Adipocyte (in vitro differentiated cells): ENCODE data around the gene GSTM2.

Experiments
- DNase-seq: peaks from one replicate; pipeline ENCODE4 v3.0.0-alpha.2; 2015; ENCODE audit warnings: low read depth
- H3K27me3 ChIP-seq: replicated peaks from 2 replicates; pipeline ENCODE4 v1.7.0; 2013; ENCODE audit warnings: mild to moderate bottlenecking, low read length, moderate library complexity; ENCODE audit not compliant: control insufficient read depth, insufficient read depth
- H3K36me3 ChIP-seq: 2 replicates; pipeline ENCODE4 v1.7.0; 2013; ENCODE audit warnings: low read length, mild to moderate bottlenecking, moderate library complexity; ENCODE audit not compliant: control insufficient read depth, insufficient read depth, severe bottlenecking
- H3K4me1 ChIP-seq: 2 replicates; pipeline ENCODE4 v1.7.0; 2013; ENCODE audit warnings: mild to moderate bottlenecking, low read length, moderate library complexity; ENCODE audit not compliant: control insufficient read depth, insufficient read depth
- H3K4me3 ChIP-seq: 2 replicates; pipeline ENCODE4 v1.7.0; 2013; ENCODE audit warnings: mild to moderate bottlenecking, low read length, moderate library complexity
- H3K9ac ChIP-seq: 2 replicates; pipeline ENCODE4 v1.7.0; 2013; ENCODE audit warnings: mild to moderate bottlenecking, low read length, moderate library complexity
- H3K9me3 ChIP-seq: 2 replicates; pipeline ENCODE4 v1.7.0; 2013; ENCODE audit warnings: mild to moderate bottlenecking, low read length, moderate library complexity; ENCODE audit not compliant: control insufficient read depth

GSTM2 gene

DNA sequence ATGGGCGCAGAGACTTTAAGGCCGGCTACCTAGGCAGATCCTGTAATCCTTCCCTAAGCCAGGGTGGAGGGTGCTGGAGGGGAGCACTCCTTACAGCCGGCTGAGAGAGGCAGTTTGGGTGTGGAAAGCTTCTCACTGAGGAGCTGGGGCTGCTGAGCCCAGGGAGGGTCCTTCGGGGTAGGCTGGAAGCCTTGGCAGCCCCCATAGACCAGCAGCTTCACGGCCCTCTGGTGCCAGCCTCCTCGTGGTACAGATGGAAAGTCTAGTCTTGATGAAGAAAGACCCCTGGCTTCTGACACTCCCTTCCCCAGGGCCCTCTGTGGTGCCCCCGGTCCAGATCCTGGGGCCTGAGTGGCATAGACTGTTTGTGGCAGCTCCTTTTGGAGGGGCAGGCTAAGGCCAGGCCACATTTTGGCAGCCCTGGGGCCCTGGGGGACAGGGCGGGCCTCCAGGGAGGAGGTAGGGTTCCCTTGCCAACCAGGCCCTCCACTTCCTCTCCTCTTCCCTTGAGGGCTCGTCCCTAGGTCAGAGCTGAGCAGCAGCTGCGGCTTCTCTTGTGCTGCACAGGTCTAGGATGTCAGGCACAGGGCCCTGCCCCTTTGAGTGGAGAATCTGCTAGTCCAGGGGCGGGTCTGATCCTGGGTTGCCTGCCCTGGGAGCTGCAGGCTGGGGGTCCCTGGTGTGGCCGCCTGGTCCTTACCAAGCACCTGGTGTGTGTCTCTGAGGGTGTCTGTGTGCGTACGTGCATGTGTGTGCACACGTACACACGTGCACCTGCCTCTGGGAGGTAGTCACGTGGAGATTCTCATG is 43.5 kb upstream of the GSTM2 start:
- Histone ChIP-seq H3K9me3 (no peaks in the 10 kb centered on the region), H3K9ac (peak overlapping the region; percentile 64), H3K4me3 (peak overlapping the region; percentile 66), H3K27me3 (no peaks in the 10 kb centered on the region), H3K4me1 (peaks cover 41% of the 10 kb centered on the region), H3K36me3 (peaks cover 30% of the 10 kb centered on the region)
- DNase-seq, result no peak

DNA sequence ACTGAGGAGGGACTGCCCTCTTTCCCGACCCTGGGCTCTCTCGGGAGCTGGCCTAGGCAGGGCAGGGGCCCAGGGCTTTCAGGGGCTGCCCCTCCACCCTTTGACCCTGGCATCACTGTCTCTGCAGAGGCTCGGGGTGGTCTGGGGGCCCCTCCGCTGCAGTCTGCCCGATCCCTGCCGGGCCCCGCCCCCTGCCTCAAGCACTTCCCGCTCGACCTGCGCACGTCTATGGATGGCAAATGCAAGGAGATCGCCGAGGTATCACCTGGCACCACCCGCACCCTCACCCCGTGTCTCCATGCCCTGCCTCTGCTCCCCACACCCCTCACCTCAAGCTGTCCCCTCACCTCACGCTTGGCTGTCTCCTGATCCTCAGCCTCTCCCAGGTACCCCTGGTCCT is 42.7 kb upstream of the GSTM2 start:
- H3K4me1 ChIP-seq, result peaks cover 40% of the 10 kb centered on the region
- H3K36me3 ChIP-seq, result peaks cover 35% of the 10 kb centered on the region
- H3K4me3 ChIP-seq, result no peak overlapping the region
- no peak overlapping the region for H3K9ac ChIP-seq
- H3K27me3 ChIP-seq, result no peaks in the 10 kb centered on the region
- DNase-seq, result no peak
- no peaks in the 10 kb centered on the region for H3K9me3 ChIP-seq

DNA sequence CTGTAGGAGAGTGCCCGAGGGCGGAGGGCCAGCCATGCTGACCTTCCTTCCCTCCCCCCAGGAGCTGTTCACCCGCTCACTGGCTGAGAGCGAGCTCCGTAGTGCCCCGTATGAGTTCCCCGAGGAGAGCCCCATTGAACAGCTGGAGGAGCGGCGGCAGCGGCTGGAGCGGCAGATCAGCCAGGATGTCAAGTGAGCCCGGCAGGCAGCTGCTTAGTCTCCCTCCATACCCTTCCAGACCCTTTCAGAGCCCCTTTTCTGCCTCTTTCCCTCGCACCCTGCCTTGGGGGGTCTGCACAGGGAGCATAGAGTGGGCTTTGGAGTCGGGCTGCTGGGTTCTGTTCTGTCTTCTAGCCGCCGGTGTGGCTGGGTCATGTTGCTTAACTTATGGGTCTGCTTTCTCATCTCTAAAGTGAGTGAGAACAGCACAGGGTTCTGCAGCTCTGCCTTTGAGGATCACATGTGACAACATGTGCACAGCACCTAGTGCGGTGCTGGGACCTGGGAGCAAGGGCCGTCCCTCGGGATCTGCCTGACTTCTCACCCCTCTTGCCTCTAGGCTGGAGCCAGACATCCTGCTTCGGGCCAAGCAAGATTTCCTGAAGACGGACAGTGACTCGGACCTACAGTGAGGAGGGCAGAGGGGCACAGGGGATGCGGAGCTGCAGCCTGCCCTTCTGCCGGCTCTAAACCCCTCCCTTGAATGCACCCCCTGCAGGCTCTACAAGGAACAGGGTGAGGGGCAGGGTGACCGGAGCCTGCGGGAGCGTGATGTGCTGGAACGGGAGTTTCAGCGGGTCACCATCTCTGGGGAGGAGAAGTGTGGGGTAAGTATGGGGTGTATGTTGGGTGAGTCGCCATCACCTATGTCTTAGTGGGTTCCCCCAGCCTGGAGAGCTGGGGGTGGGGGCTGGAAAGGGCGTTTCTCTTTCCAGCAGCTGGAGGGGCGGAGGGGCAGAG is 42.0 kb upstream of the GSTM2 start:
- no peak overlapping the region for H3K9ac ChIP-seq
- H3K4me3 ChIP-seq, result no peak overlapping the region
- no peaks in the 10 kb centered on the region for H3K9me3 ChIP-seq
- DNase-seq, result no peak
- no peaks in the 10 kb centered on the region for H3K27me3 ChIP-seq
- H3K36me3 ChIP-seq, result peaks cover 39% of the 10 kb centered on the region
- H3K4me1 ChIP-seq, result peaks cover 40% of the 10 kb centered on the region

DNA sequence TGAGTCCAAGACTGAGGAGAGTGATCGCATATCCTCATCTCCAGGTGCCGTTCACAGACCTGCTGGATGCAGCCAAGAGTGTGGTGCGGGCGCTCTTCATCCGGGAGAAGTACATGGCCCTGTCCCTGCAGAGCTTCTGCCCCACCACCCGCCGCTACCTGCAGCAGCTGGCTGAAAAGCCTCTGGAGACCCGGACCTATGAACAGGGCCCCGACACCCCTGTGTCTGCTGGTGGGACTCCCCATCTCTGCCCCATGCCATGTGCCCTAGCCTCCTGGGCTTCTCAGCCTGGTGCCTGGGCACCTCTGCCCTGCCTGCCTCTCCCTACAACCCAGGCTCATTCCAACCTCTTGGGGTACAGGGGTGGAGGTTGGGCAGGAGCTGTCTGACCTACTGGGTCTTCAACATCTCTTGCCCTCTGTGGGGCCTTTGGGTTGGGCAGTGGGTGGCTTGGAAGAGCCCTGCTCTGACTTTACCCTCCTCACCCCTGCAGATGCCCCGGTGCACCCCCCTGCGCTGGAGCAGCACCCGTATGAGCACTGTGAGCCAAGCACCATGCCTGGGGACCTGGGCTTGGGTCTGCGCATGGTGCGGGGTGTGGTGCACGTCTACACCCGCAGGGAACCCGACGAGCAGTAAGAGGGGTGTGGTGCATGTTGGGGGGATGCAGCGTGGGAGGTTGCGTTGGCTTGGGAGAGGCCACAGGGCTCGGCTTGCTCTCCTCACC is 41.0 kb upstream of the GSTM2 start:
- H3K27me3 ChIP-seq, result no peaks in the 10 kb centered on the region
- H3K36me3 ChIP-seq, result peaks cover 49% of the 10 kb centered on the region
- H3K9me3 ChIP-seq, result no peaks in the 10 kb centered on the region
- DNase-seq, result no peak
- no peak overlapping the region for H3K9ac ChIP-seq
- no peak overlapping the region for H3K4me3 ChIP-seq
- peaks cover 35% of the 10 kb centered on the region for H3K4me1 ChIP-seq

DNA sequence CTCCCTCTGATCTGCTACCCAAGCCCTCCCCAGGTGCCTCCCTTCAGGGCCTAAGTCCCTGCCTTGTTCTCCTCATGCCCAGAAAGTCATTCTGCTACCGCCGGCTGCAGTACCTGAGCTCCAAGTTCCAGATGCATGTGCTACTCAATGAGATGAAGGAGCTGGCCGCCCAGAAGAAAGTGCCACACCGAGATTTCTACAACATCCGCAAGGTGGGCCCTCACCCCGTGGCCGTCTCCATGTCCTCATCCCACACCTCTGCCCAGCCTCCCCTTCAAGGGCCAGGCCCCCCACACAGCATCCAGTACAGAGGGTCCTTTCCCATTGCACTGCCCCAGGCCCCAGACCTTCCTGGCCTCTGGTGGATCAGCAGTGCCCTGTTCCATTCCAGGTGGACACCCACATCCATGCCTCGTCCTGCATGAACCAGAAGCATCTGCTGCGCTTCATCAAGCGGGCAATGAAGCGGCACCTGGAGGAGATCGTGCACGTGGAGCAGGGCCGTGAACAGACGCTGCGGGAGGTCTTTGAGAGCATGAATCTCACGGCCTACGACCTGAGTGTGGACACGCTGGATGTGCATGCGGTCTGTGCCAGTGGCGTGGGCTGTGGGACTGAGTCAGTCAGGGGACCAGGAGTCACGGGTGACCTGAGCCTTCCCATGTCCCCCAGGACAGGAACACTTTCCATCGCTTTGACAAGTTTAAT is 40.0 kb upstream of the GSTM2 start:
- Histone ChIP-seq H3K9ac (no peak overlapping the region), H3K4me1 (peaks cover 25% of the 10 kb centered on the region), H3K27me3 (no peaks in the 10 kb centered on the region), H3K4me3 (no peak overlapping the region), H3K36me3 (peaks cover 50% of the 10 kb centered on the region), H3K9me3 (no peaks in the 10 kb centered on the region)
- DNase-seq, result no peak

DNA sequence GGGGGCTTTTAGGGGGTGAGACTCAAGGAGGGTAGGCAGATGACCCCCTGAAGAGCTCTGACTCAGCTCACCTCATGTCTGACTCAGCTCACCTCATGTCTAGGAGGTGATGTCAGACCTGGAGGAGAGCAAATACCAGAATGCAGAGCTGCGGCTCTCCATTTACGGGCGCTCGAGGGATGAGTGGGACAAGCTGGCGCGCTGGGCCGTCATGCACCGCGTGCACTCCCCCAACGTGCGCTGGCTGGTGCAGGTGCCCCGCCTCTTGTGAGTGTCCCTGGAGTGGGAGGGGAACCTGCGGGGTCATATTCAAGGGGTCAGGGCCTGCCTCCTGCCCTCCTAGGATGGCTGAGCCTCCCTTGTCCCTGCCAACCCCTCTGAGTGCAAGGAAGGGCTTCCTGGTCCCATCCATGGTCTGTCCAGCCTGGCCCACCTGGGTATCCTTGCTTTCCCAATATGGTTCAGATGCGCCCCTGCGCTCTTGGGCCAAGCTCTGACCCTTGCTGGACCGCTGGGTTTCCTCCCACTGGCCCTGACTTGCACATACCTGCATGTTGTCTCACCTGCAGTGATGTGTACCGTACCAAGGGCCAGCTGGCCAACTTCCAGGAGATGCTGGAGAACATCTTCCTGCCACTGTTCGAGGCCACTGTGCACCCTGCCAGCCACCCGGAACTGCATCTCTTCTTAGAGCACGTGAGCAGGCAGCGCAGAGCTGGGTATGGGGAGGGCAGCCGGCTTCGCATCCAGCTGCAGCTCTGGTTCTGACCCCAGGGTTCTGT is 39.1 kb upstream of the GSTM2 start:
- Histone ChIP-seq H3K9me3 (no peaks in the 10 kb centered on the region), H3K4me1 (peaks cover 16% of the 10 kb centered on the region), H3K9ac (no peak overlapping the region), H3K27me3 (no peaks in the 10 kb centered on the region), H3K36me3 (peaks cover 50% of the 10 kb centered on the region), H3K4me3 (no peak overlapping the region)
- no peak for DNase-seq

DNA sequence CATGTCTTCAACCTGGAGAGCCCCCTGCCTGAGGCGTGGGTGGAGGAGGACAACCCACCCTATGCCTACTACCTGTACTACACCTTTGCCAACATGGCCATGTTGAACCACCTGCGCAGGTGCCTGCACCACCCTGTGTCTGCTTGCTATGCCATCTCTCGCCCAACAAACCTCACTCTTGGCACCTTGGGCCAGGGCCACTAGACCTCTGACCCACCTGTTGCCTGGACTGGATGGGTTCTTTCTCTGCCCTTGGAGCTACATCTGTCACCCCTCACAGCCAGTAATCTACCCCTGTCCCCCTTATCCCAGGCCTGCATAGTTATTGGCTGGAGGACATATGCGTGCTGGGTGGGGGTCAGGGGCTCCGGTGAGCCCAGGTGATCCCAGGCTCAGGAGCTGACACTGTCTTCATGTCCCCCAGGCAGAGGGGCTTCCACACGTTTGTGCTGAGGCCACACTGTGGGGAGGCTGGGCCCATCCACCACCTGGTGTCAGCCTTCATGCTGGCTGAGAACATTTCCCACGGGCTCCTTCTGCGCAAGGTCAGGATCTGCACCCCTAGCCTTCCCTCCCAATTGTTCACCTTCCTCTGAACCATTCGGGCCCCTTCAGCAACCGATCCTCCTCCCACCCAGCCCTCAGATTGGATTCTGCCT is 38.4 kb upstream of the GSTM2 start:
- Histone ChIP-seq H3K27me3 (no peaks in the 10 kb centered on the region), H3K9me3 (no peaks in the 10 kb centered on the region), H3K4me3 (no peak overlapping the region), H3K9ac (no peak overlapping the region), H3K36me3 (peaks cover 50% of the 10 kb centered on the region), H3K4me1 (peaks cover 8% of the 10 kb centered on the region)
- DNase-seq, result no peak

DNA sequence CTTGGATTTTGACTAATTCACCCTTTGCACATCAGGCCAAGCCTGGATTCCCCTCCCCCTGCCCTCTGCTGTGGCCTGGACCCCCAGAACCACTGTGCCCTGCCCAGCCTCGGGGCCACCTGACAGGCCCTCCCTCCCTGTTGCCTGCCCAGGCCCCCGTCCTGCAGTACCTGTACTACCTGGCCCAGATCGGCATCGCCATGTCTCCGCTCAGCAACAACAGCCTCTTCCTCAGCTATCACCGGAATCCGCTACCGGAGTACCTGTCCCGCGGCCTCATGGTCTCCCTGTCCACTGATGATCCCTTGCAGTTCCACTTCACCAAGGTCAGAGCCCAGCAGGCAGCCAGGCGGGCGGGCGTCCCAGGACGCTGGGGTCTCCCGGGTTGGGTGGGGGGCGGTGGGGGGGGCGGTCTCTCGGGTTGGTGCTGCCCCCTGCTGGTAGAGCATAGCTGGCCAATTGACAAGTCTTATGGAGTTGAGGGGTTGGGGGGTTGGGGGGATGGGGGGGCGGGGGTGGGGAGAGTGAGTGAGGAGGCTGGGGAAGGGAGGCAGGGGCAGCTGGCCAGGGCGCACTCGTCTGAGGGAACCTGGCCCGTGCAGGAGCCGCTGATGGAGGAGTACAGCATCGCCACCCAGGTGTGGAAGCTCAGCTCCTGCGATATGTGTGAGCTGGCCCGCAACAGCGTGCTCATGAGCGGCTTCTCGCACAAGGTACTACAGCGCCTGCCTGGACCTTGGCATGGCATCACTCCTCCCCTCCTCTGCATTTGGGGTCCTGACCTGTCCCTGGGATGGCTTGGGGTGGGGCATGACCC is 37.6 kb upstream of the GSTM2 start:
- no peak overlapping the region for H3K9ac ChIP-seq
- peaks cover 50% of the 10 kb centered on the region for H3K36me3 ChIP-seq
- H3K4me1 ChIP-seq, result peaks cover 4% of the 10 kb centered on the region
- H3K9me3 ChIP-seq, result no peaks in the 10 kb centered on the region
- peak; percentile 52 for DNase-seq
- H3K27me3 ChIP-seq, result no peaks in the 10 kb centered on the region
- no peak overlapping the region for H3K4me3 ChIP-seq

DNA sequence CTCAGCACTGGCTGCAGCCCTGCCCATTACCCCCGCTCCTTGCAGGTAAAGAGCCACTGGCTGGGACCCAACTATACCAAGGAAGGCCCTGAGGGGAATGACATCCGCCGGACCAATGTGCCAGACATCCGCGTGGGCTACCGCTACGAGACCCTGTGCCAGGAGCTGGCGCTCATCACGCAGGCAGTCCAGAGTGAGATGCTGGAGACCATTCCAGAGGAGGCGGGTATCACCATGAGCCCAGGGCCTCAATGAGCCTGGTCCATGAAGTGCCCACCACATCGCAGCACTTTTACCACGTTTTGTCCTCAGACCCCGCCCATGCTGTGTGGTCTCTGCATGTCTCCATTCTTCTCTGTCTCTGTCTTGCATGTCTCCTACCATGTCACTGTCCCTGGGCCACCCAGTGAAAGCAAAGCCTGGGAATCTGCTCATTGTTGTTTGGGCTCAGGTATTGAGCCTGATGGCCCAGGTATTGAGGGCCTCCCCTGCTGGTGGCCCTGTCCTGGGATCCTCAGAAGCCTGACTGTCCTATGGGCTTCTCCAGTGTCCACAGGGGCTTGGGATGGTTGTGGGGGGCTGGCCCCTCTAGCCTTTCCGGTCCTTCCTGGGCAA is 36.9 kb upstream of the GSTM2 start:
- Histone ChIP-seq H3K27me3 (no peaks in the 10 kb centered on the region), H3K9me3 (no peaks in the 10 kb centered on the region), H3K4me1 (peaks cover 5% of the 10 kb centered on the region), H3K9ac (no peak overlapping the region), H3K4me3 (no peak overlapping the region), H3K36me3 (peaks cover 50% of the 10 kb centered on the region)
- no peak for DNase-seq
